Mucosa of stomach (tissue), 1 donor: ENCODE measurements around the gene MYL12B.
"Not testable (repeated sequence)": the region's sequence is repeated elsewhere in the genome, so short reads cannot be mapped to it uniquely, and the experiment has no call there.

ENCODE experiments used
- H3K27me3 ChIP-seq: one replicate; pipeline ENCODE4 v1.7.0; 2013; ENCODE audit warnings: mild to moderate bottlenecking, low read length; ENCODE audit not compliant: control insufficient read depth, insufficient read depth
- H3K36me3 ChIP-seq: one replicate; pipeline ENCODE4 v1.7.0; 2013; ENCODE audit warnings: low read length; ENCODE audit not compliant: control insufficient read depth, insufficient read depth
- H3K4me1 ChIP-seq: one replicate; pipeline ENCODE4 v1.7.0; 2013; ENCODE audit warnings: mild to moderate bottlenecking, low read length; ENCODE audit not compliant: control insufficient read depth, insufficient read depth
- H3K4me3 ChIP-seq: one replicate; pipeline ENCODE4 v1.7.0; 2013; ENCODE audit warnings: low read length
- H3K9ac ChIP-seq: one replicate; pipeline ENCODE4 v1.7.0; 2013; ENCODE audit warnings: mild to moderate bottlenecking, low read length, moderate library complexity
- H3K9me3 ChIP-seq: one replicate; pipeline ENCODE4 v1.7.0; 2013; ENCODE audit warnings: mild to moderate bottlenecking, low read length, moderate library complexity; ENCODE audit not compliant: control insufficient read depth
- donor health status: Pancreatic carcinoma.

Gene MYL12B

GRCh38 chr18:3269914-3270299 lies 8.0 kb downstream of the MYL12B start:
- Histone ChIP-seq H3K9me3 (no peaks in the 10 kb centered on the region), H3K4me1 (peaks cover 25% of the 10 kb centered on the region), H3K36me3 (no peaks in the 10 kb centered on the region), H3K9ac (no peak overlapping the region), H3K4me3 (no peak overlapping the region), H3K27me3 (no peaks in the 10 kb centered on the region)

- Histone ChIP-seq H3K9me3 (no peaks in the 10 kb centered on the region), H3K9ac (no peak overlapping the region), H3K27me3 (no peaks in the 10 kb centered on the region), H3K4me3 (no peak overlapping the region), H3K4me1 (peaks cover 11% of the 10 kb centered on the region), H3K36me3 (no peaks in the 10 kb centered on the region)
Measured at GRCh38 chr18:3273042-3273441, 11.1 kb downstream of the MYL12B start.

- H3K36me3 ChIP-seq, H3K27me3 ChIP-seq, H3K4me1 ChIP-seq, H3K9me3 ChIP-seq, H3K4me3 ChIP-seq, H3K9ac ChIP-seq: not testable (repeated sequence)
Measured at GRCh38 chr18:3277643-3278213, 15.8 kb downstream of the MYL12B start.

GRCh38 chr18:3279201-3280185 lies 17.6 kb downstream of the MYL12B start:
- Histone ChIP-seq H3K27me3 (no peaks in the 10 kb centered on the region), H3K4me3 (no peak overlapping the region), H3K36me3 (no peaks in the 10 kb centered on the region), H3K9ac (no peak overlapping the region), H3K4me1 (peaks cover 13% of the 10 kb centered on the region), H3K9me3 (no peaks in the 10 kb centered on the region)

GRCh38 chr18:3281456-3282400 lies 19.8 kb downstream of the MYL12B start:
- H3K9ac ChIP-seq: no peak overlapping the region
- no peaks in the 10 kb centered on the region for H3K27me3 ChIP-seq
- H3K4me1 ChIP-seq: peaks cover 13% of the 10 kb centered on the region
- no peaks in the 10 kb centered on the region for H3K9me3 ChIP-seq
- H3K4me3 ChIP-seq: no peak overlapping the region
- no peaks in the 10 kb centered on the region for H3K36me3 ChIP-seq

GRCh38 chr18:3283253-3283863 lies 21.4 kb downstream of the MYL12B start:
- Histone ChIP-seq H3K27me3 (no peaks in the 10 kb centered on the region), H3K9ac (no peak overlapping the region), H3K4me3 (no peak overlapping the region)

GRCh38 chr18:3283908-3284307 lies 22.0 kb downstream of the MYL12B start:
- Histone ChIP-seq H3K27me3 (no peaks in the 10 kb centered on the region), H3K4me1 (peaks cover 13% of the 10 kb centered on the region), H3K4me3 (no peak overlapping the region), H3K9ac (no peak overlapping the region), H3K36me3 (no peaks in the 10 kb centered on the region), H3K9me3 (no peaks in the 10 kb centered on the region)

More at GRCh38 chr18:3283253-3283863, 21.4 kb downstream of the MYL12B start:
- H3K36me3 ChIP-seq: no peaks in the 10 kb centered on the region
- H3K4me1 ChIP-seq: peaks cover 13% of the 10 kb centered on the region
- H3K9me3 ChIP-seq: no peaks in the 10 kb centered on the region

- Histone ChIP-seq H3K9ac (no peak overlapping the region), H3K27me3 (no peaks in the 10 kb centered on the region), H3K36me3 (no peaks in the 10 kb centered on the region), H3K9me3 (no peaks in the 10 kb centered on the region), H3K4me3 (no peak overlapping the region), H3K4me1 (peaks cover 13% of the 10 kb centered on the region)
Measured at GRCh38 chr18:3284501-3284900, 22.6 kb downstream of the MYL12B start.

- Histone ChIP-seq H3K27me3 (no peaks in the 10 kb centered on the region), H3K4me3 (no peak overlapping the region), H3K9me3 (no peaks in the 10 kb centered on the region), H3K36me3 (no peaks in the 10 kb centered on the region), H3K4me1 (peaks cover 13% of the 10 kb centered on the region), H3K9ac (no peak overlapping the region)
Measured at GRCh38 chr18:3286159-3286558, 24.2 kb downstream of the MYL12B start.

- H3K27me3 ChIP-seq: no peaks in the 10 kb centered on the region
- H3K36me3 ChIP-seq: no peaks in the 10 kb centered on the region
- peaks cover 14% of the 10 kb centered on the region for H3K4me1 ChIP-seq
- H3K9ac ChIP-seq: no peak overlapping the region
- no peak overlapping the region for H3K4me3 ChIP-seq
- no peaks in the 10 kb centered on the region for H3K9me3 ChIP-seq
Measured at GRCh38 chr18:3293196-3293951, 31.4 kb downstream of the MYL12B start.
